ENCODE measurements around the gene LGR4. TPM values are rescaled to one million over a fixed set of nuclear protein-coding genes. Genes with fewer than 3 reads are reported as not detected.
A peak's percentile ranks its signal among the peaks of the same experiment; 100 is the strongest.
"Not testable (repeated sequence)": the region's sequence is repeated elsewhere in the genome, so short reads cannot be mapped to it uniquely, and the experiment has no call there.

The LGR4 gene
- total RNA-seq, 4 donors from 2014 or later, result 9.4 to 57.9 (median 16.1) TPM

DNA sequence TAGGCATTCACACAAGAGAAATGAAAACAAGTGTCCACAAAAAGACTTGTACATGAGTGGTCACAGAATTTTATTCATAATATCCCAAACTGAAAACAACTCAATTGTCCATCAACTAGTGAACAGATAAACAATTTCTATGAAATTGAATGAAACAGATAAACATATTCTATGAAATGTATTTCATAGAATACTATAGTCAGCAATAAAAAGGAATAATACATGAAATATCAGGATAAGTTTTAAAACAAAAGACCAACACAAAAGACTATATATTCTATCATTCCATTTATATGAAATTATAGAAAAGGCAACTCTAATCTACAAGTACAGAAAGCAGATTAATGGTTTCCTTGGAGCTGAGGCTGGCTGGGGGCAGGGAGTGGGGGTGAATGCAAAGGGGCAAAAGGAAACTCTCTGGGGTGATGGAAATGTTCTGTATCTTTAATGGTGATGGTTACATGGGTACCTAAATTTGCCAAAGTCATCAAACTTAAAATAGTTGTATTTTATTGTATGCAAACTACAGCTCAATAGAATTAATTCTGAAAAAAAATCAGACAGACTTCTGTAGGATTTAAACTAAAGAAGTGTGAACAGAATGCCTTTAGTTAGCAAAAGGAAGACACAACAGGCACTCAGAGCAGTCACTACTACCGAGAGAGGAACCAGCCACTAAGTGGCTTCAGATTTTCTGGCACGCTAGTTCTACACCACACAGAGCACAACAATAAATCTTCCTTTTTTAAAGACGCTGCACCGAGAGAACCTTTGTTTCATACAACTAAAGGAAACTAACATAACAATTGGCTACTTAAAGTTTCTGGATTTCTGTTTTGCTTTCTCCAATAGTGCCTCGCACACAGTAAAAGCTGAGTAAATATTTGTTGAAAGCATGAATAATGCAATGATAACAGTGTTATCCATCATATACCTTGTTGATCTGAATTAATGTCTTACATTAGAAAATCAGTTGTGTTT, 124.9 kb downstream of the LGR4 start:
- Histone ChIP-seq H3K27me3 (no peaks in the 10 kb centered on the region), H3K27ac (peak overlapping the region; percentile 32 to 52), H3K4me3 (no peak overlapping the region), H3K36me3 (no peaks in the 10 kb centered on the region), H3K9me3 (no peaks in the 10 kb centered on the region), H3K4me1 (no peaks in the 10 kb centered on the region)
- intact Hi-C loops (cut with DNase I; ENCODE audit: low total_unique reads), result no loop called here
- DNase-seq, result no peak
- TF ChIP-seq, protein P1, sequence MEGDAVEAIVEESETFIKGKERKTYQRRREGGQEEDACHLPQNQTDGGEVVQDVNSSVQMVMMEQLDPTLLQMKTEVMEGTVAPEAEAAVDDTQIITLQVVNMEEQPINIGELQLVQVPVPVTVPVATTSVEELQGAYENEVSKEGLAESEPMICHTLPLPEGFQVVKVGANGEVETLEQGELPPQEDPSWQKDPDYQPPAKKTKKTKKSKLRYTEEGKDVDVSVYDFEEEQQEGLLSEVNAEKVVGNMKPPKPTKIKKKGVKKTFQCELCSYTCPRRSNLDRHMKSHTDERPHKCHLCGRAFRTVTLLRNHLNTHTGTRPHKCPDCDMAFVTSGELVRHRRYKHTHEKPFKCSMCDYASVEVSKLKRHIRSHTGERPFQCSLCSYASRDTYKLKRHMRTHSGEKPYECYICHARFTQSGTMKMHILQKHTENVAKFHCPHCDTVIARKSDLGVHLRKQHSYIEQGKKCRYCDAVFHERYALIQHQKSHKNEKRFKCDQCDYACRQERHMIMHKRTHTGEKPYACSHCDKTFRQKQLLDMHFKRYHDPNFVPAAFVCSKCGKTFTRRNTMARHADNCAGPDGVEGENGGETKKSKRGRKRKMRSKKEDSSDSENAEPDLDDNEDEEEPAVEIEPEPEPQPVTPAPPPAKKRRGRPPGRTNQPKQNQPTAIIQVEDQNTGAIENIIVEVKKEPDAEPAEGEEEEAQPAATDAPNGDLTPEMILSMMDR (IDR thresholded peaks at IDR 0.05), result no peak
- TF ChIP-seq POLR2A (IDR thresholded peaks at IDR 0.05), result no peak

DNA sequence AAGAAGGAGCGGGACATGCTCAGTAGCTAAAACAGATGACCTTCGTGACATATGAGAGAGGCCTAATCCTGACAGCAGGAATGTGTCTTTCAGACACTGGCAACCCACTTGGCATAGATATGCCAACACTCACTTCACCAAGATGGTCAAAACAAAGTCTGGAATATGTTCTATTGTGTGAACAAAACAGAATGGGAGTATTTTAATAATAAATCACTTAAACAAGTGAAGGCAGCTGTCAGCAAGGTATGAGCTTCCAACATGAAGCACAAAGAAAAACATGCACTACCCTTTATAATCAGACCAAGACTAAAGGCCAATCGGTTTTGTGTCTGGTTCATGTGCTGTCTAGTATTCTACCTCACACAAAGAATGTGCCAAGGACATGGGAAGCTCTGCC, 132.6 kb downstream of the LGR4 start:
- Histone ChIP-seq H3K4me1 (no peaks in the 10 kb centered on the region), H3K36me3 (no peaks in the 10 kb centered on the region), H3K27ac (no peak overlapping the region), H3K9me3 (no peaks in the 10 kb centered on the region), H3K27me3 (no peaks in the 10 kb centered on the region), H3K4me3 (no peak overlapping the region)
- DNase-seq, result no peak
- intact Hi-C loops (cut with DNase I; ENCODE audit: low total_unique reads), result no loop called here
- no peak for TF ChIP-seq POLR2A (IDR thresholded peaks at IDR 0.05)
- TF ChIP-seq, protein P1 (IDR thresholded peaks at IDR 0.05), result no peak

DNA sequence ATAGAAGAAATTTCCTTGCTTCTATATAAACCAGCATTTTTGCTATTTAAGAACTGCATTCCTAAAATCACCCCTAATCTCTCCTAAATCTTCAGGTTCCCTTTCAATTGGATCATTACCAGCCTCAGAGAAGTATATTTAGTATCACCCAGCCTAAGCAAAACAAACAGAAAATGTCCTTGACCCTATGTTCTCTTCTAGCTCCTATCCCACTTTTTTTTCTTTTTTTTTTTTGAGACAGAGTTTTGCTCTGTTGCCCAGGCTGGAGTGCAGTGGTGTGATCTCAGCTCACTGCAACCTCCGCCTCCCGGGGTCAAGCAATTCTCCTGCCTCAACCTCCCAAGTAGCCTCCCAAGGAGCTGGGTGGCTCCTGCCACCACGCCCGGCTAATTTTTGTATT, 137.8 kb downstream of the LGR4 start:
- H3K36me3 ChIP-seq; H3K27ac ChIP-seq; H3K4me3 ChIP-seq; H3K4me1 ChIP-seq; H3K9me3 ChIP-seq; H3K27me3 ChIP-seq; intact Hi-C loops (cut with DNase I; ENCODE audit: low total_unique reads); DNase-seq: not testable (repeated sequence)

DNA sequence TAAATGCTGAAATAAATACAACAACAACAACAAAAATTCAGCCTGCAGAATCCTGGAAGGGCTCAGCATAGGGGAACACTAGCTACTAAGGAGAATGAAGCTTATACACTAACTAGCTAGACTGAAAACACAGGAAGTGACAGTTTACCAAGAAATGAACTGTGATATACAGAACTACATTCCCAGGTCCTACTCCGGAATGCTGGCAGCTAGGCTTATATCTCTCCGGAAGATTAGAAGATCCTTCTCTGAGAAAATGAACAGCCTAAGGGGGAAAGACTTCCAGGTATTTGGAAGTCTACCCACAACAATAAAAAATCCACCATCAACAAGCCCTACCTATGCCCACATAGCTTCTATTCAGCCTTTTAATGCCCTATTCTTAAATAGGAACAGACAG, 140.6 kb downstream of the LGR4 start:
- no peaks in the 10 kb centered on the region for H3K27me3 ChIP-seq
- DNase-seq, result no peak
- H3K36me3 ChIP-seq, result no peaks in the 10 kb centered on the region
- H3K9me3 ChIP-seq, result no peaks in the 10 kb centered on the region
- TF ChIP-seq, protein P1 (IDR thresholded peaks at IDR 0.05), result no peak
- no peak overlapping the region for H3K4me3 ChIP-seq
- intact Hi-C loops (cut with DNase I; ENCODE audit: low total_unique reads), result no loop called here
- no peaks in the 10 kb centered on the region for H3K4me1 ChIP-seq
- H3K27ac ChIP-seq, result no peak overlapping the region

DNA sequence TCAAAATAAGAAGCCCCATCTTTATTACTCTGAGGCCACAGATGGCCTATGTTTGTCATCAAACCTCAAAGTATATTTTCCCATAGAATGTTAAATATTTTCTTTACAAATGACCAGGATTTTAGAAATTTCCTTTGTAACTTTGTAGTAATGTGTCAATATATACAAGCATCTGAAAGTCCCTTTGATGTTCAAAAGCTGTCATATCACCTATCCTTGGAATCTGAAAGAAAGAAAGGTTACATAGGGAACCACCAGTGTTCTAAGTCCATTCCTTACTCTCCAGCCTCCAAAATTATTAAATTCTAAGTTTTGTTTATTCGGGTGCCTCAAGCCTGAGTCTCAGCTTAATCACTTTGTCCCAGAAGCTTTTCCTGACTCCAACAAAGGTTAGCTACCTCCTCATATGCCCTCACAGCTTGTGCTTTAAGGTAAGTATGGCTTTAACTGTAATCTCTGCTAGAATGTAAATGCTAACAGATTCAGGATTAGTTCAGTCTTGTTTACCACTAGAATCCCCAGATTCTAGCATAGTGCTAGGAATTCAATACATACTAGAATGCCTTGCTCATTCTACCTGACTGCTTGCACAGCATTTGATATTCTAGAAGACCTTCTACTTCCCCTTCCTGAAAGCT, 141.8 kb downstream of the LGR4 start:
- Histone ChIP-seq H3K36me3 (no peaks in the 10 kb centered on the region), H3K27me3 (no peaks in the 10 kb centered on the region), H3K9me3 (no peaks in the 10 kb centered on the region), H3K4me1 (no peaks in the 10 kb centered on the region), H3K27ac (no peak overlapping the region), H3K4me3 (no peak overlapping the region)
- intact Hi-C loops (cut with DNase I; ENCODE audit: low total_unique reads), result no loop called here
- no peak for DNase-seq
- TF ChIP-seq, protein P1 (IDR thresholded peaks at IDR 0.05), result no peak
- TF ChIP-seq POLR2A (IDR thresholded peaks at IDR 0.05), result no peak

Measured in uterus (tissue), 4 donors.